Activated effector memory CD4-positive, alpha-beta T cell treated with anti-CD3 and anti-CD28 coated beads, Interleukin-2, amount 50 U/mL, for 16 hours (primary cell): ENCODE results near the gene USP2.

Source experiments
- DNase-seq: peaks from one replicate; pipeline ENCODE4 v3.0.0-alpha.2; 2020

The USP2 gene

GRCh38 chr11:119381181-119381988 lies at the start of gene USP2:
USP2 (minus strand) TSS chr11:119381690; CDS start chr11:119373480, 8,210 bp downstream.
- peak; percentile 99 for DNase-seq

- no peak for DNase-seq
Measured at GRCh38 chr11:119427279-119427678, 45.8 kb upstream of the USP2 start.

- no peak for DNase-seq
Measured at GRCh38 chr11:119426142-119426541, 44.7 kb upstream of the USP2 start.

- no peak for DNase-seq
Measured at GRCh38 chr11:119424775-119425174, 43.3 kb upstream of the USP2 start.

GRCh38 chr11:119424276-119424675 lies 42.8 kb upstream of the USP2 start:
- DNase-seq, result no peak

- no peak for DNase-seq
Measured at GRCh38 chr11:119423509-119424254, 42.2 kb upstream of the USP2 start.

GRCh38 chr11:119422809-119423508 lies 41.5 kb upstream of the USP2 start, which contains the start of gene THY1:
THY1 (minus strand) TSS chr11:119423172; CDS start chr11:119420905, 2,267 bp downstream.
- DNase-seq, result no peak

GRCh38 chr11:119421941-119422808 lies 40.7 kb upstream of the USP2 start:
- no peak for DNase-seq

GRCh38 chr11:119421351-119421750 lies 39.9 kb upstream of the USP2 start:
- no peak for DNase-seq

- no peak for DNase-seq
Measured at GRCh38 chr11:119420631-119421030, 39.1 kb upstream of the USP2 start.

- DNase-seq, result no peak
Measured at GRCh38 chr11:119419834-119420492, 38.5 kb upstream of the USP2 start.

GRCh38 chr11:119419246-119419645 lies 37.8 kb upstream of the USP2 start:
- no peak for DNase-seq

- no peak for DNase-seq
Measured at GRCh38 chr11:119418759-119419158, 37.3 kb upstream of the USP2 start.

- no peak for DNase-seq
Measured at GRCh38 chr11:119417726-119418540, 36.4 kb upstream of the USP2 start.

- no peak for DNase-seq
Measured at GRCh38 chr11:119416606-119417580, 35.4 kb upstream of the USP2 start.

GRCh38 chr11:119415966-119416365 lies 34.5 kb upstream of the USP2 start:
- no peak for DNase-seq

GRCh38 chr11:119415517-119415916 lies 34.0 kb upstream of the USP2 start:
- no peak for DNase-seq

GRCh38 chr11:119414734-119415133 lies 33.2 kb upstream of the USP2 start:
- DNase-seq, result no peak

- DNase-seq, result no peak
Measured at GRCh38 chr11:119414321-119414720, 32.8 kb upstream of the USP2 start.

- DNase-seq, result no peak
Measured at GRCh38 chr11:119412072-119412471, 30.6 kb upstream of the USP2 start.
